Fibroblast of lung (primary cell): Measurements from ENCODE around the gene TNFSF10. TPM values are rescaled to one million over a fixed set of nuclear protein-coding genes. Genes with fewer than 3 reads are reported as not detected.
A peak's percentile ranks its signal among the peaks of the same experiment; 100 is the strongest.

Experiments used
- DNase-seq, 2 donors: peaks; one replicate each; pipeline versions ENCODE4 v3.0.0 to v3.0.0-alpha.2; 2010; ENCODE audit warnings: low read depth in 2 of 2
- H2AFZ ChIP-seq: 2 replicates; pipeline ENCODE4 v1.5.1; 2012; ENCODE audit warnings: low read length, control low read depth, inconsistent platforms
- H3K27ac ChIP-seq: 2 replicates; pipeline ENCODE4 v1.5.1; 2011; ENCODE audit warnings: low read length, control low read depth; ENCODE audit not compliant: insufficient read depth
- H3K27me3 ChIP-seq: 2 replicates; pipeline ENCODE4 v1.5.1; 2011; ENCODE audit warnings: mild to moderate bottlenecking, low read length; ENCODE audit not compliant: control insufficient read depth, insufficient read depth
- H3K36me3 ChIP-seq: 2 replicates; pipeline ENCODE4 v1.5.1; 2011; ENCODE audit warnings: low read length; ENCODE audit not compliant: control insufficient read depth, insufficient read depth
- H3K4me1 ChIP-seq: 2 replicates; pipeline ENCODE4 v1.5.1; 2011; ENCODE audit warnings: low read length; ENCODE audit not compliant: control insufficient read depth, insufficient read depth; ENCODE audit errors: extremely low read depth
- H3K4me2 ChIP-seq: 2 replicates; pipeline ENCODE4 v1.5.1; 2011; ENCODE audit warnings: low read length, control low read depth; ENCODE audit not compliant: insufficient read depth; ENCODE audit errors: extremely low read depth
- H3K4me3 ChIP-seq, 4 experiments: fragments of 200-600 bp in 1 of 4; sonication (generic) in 1 of 4; replicated peaks in 1 of 4; 2 replicates each; pipeline ENCODE4 v1.5.1; 2011 to 2016; ENCODE audit warnings: low read length in 4 of 4, low read depth in 3 of 4, mild to moderate bottlenecking in 3 of 4, control low read depth in 2 of 4, inconsistent platforms in 1 of 4, mixed read lengths in 1 of 4; ENCODE audit not compliant: insufficient read depth in 1 of 4; ENCODE audit errors: control extremely low read depth in 1 of 4
- H3K79me2 ChIP-seq: 2 replicates; pipeline ENCODE4 v1.5.1; 2012; ENCODE audit warnings: mild to moderate bottlenecking, low read length, inconsistent platforms; ENCODE audit not compliant: control insufficient read depth, insufficient read depth
- H3K9ac ChIP-seq: 2 replicates; pipeline ENCODE4 v1.5.1; 2011; ENCODE audit warnings: mild to moderate bottlenecking, low read length, control low read depth; ENCODE audit not compliant: insufficient read depth
- H3K9me3 ChIP-seq: 2 replicates; pipeline ENCODE4 v1.5.1; 2012; ENCODE audit warnings: low read depth, low read length; ENCODE audit not compliant: control insufficient read depth, insufficient read depth
- H4K20me1 ChIP-seq: 2 replicates; pipeline ENCODE4 v1.5.1; 2011; ENCODE audit warnings: low read length; ENCODE audit not compliant: control insufficient read depth, insufficient read depth; ENCODE audit errors: extremely low read depth
- EZH2 ChIP-seq: IDR thresholded peaks from 2 replicates; pipeline ENCODE4 v1.5.1; 2012; ENCODE audit warnings: low read length, control low read depth, mild to moderate bottlenecking; ENCODE audit errors: missing control alignments
- polyA plus RNA-seq, 2 donors: library from polyadenylated mRNA; depleted of rRNA in 1 of 2; stranded (reverse) in 1 of 2; unstranded in 1 of 2; fragments of >200 nt; gene quantifications; 2 replicates each; pipeline ENCODE4 v1.2.1, GENCODE V29; 2011 to 2012; ENCODE audit warnings: missing spikeins in 1 of 2
- total RNA-seq: library from RNA; depleted of rRNA; stranded (reverse); fragments of >200 nt; gene quantifications from 2 replicates; pipeline ENCODE4 v1.2.1, GENCODE V29; 2014
- TF ChIP-seq, protein P1 (sequence below), 2 donors: IDR thresholded peaks in 1 of 2; conservative IDR thresholded peaks in 1 of 2; 1 replicate in 1 of 2; 2 replicates in 1 of 2; pipeline ENCODE4 v1.5.1; 2011 to 2012; ENCODE audit warnings: low read length in 2 of 2, control low read depth in 1 of 2, inconsistent platforms in 1 of 2, low read depth in 1 of 2, mild to moderate bottlenecking in 1 of 2

The TNFSF10 gene
- total and polyA plus RNA-seq, 2 donors (not counting 1 experiment from before 2014, with no cell fraction given), result 1.3 to 4.3 TPM

DNA sequence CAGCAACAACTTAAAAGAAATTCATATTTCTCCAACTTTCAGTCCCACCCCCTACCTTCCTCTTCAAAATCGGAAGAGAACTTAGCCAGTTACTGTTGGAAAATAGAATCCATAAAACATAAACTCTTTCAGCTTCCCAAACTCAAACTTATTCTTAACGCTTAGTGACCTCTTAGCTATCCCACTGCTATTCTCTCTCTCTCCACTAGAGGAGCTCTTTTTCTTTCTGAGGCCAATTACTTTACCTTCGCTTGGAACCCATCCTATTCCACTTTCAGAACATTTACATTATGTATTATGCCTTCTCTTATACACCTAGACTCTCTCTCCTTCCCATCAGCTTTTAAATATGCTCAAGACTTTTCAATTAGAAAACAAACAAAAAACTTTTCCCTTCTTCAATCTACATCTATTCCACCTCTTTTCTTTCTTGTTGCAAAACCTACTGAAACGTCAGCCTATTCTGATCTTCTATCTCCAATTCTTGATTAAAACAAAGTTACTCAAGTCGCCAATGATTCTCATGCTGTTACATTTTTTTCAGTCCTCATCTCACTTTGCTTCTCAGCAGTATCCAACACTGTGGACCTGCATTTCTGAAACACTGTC lies 61.6 kb downstream of the TNFSF10 start:
- H3K79me2 ChIP-seq, result no peaks in the 10 kb centered on the region
- no peak overlapping the region for H3K27ac ChIP-seq
- no peak overlapping the region for H3K4me3 ChIP-seq
- H2AFZ ChIP-seq, result no peak overlapping the region
- no peak overlapping the region for H3K4me2 ChIP-seq
- H4K20me1 ChIP-seq, result no peaks in the 10 kb centered on the region
- no peaks in the 10 kb centered on the region for H3K36me3 ChIP-seq
- H3K9me3 ChIP-seq, result no peaks in the 10 kb centered on the region
- no peaks in the 10 kb centered on the region for H3K27me3 ChIP-seq
- H3K9ac ChIP-seq, result no peak overlapping the region
- no peak for TF ChIP-seq EZH2
- TF ChIP-seq, protein P1, sequence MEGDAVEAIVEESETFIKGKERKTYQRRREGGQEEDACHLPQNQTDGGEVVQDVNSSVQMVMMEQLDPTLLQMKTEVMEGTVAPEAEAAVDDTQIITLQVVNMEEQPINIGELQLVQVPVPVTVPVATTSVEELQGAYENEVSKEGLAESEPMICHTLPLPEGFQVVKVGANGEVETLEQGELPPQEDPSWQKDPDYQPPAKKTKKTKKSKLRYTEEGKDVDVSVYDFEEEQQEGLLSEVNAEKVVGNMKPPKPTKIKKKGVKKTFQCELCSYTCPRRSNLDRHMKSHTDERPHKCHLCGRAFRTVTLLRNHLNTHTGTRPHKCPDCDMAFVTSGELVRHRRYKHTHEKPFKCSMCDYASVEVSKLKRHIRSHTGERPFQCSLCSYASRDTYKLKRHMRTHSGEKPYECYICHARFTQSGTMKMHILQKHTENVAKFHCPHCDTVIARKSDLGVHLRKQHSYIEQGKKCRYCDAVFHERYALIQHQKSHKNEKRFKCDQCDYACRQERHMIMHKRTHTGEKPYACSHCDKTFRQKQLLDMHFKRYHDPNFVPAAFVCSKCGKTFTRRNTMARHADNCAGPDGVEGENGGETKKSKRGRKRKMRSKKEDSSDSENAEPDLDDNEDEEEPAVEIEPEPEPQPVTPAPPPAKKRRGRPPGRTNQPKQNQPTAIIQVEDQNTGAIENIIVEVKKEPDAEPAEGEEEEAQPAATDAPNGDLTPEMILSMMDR (conservative IDR thresholded peaks at IDR 0.05 in 1 of 2, IDR thresholded peaks at IDR 0.05 in 1 of 2; ENCODE audit: low read depth in 1 of 2, low read length in 2 of 2), result peak; percentile 84 to 95
- H3K4me1 ChIP-seq, result no peaks in the 10 kb centered on the region
- peak; percentile 5 to 33 for DNase-seq

DNA sequence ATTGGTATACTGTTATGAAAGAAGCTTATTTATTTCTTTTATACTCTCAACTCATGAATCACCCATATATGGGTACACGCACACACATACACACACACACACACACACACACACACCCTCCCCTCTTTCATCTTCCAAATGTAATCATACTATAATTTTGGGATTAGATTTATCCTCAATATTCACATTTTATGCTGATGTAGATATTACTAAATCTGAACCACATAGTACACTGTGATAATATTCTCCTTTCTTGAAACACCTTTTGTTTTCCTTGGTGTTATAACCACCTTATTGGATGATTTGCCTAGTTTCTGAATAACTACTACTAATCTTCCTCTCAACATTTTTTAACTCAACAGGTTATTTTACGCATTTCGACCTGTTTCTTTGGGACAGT lies 66.8 kb downstream of the TNFSF10 start:
- no peak overlapping the region for H3K4me2 ChIP-seq
- no peaks in the 10 kb centered on the region for H3K79me2 ChIP-seq
- DNase-seq, result no peak
- H3K27me3 ChIP-seq, result no peaks in the 10 kb centered on the region
- no peak overlapping the region for H2AFZ ChIP-seq
- TF ChIP-seq, protein P1 (conservative IDR thresholded peaks at IDR 0.05 in 1 of 2, IDR thresholded peaks at IDR 0.05 in 1 of 2; ENCODE audit: low read depth in 1 of 2, low read length in 2 of 2), result no peak
- no peak for TF ChIP-seq EZH2
- no peaks in the 10 kb centered on the region for H3K9me3 ChIP-seq
- no peaks in the 10 kb centered on the region for H3K4me1 ChIP-seq
- H3K4me3 ChIP-seq, result no peak overlapping the region
- H4K20me1 ChIP-seq, result no peaks in the 10 kb centered on the region
- no peak overlapping the region for H3K9ac ChIP-seq
- no peaks in the 10 kb centered on the region for H3K36me3 ChIP-seq
- no peak overlapping the region for H3K27ac ChIP-seq

Other genes starting within 250 kb of the TNFSF10 start
- gene GHSR, start 75.0 kb downstream of the TNFSF10 start, total RNA-seq, result not detected in 2 replicates
- not detected in 2 replicates for gene GHSR, start 75.0 kb downstream of the TNFSF10 start, polyA plus RNA-seq
- gene NCEH1, start 187.6 kb upstream of the TNFSF10 start, total RNA-seq, result 3.1 and 9.9 TPM in 2 replicates
- 11.4 and 42.4 TPM in 2 replicates for gene NCEH1, start 187.6 kb upstream of the TNFSF10 start, polyA plus RNA-seq
- 14.6 and 34.5 TPM in 2 replicates for gene ECT2, start 227.3 kb upstream of the TNFSF10 start, total RNA-seq
- 20.5 and 51.6 TPM in 2 replicates for gene ECT2, start 227.3 kb upstream of the TNFSF10 start, polyA plus RNA-seq